ENCODE data around the gene MACROH2A1.
A peak's percentile ranks its signal among the peaks of the same experiment; 100 is the strongest.

MACROH2A1 gene

GRCh38 chr5:135313946-135314345 is 85.1 kb downstream of the MACROH2A1 start:
- no peak for DNase-seq
- ATAC-seq: no peak

GRCh38 chr5:135313405-135313804 is 85.6 kb downstream of the MACROH2A1 start:
- no peak for ATAC-seq
- no peak for DNase-seq

- DNase-seq (no peak), ATAC-seq (no peak)
Measured at GRCh38 chr5:135312255-135312935, 86.6 kb downstream of the MACROH2A1 start.

GRCh38 chr5:135310328-135310989 is 88.6 kb downstream of the MACROH2A1 start:
- ATAC-seq (no peak), DNase-seq (no peak)

- ATAC-seq (peak; percentile 42), DNase-seq (no peak)
Measured at GRCh38 chr5:135309391-135310327, 89.4 kb downstream of the MACROH2A1 start.

GRCh38 chr5:135308752-135309151 is 90.3 kb downstream of the MACROH2A1 start:
- ATAC-seq (no peak), DNase-seq (no peak)

GRCh38 chr5:135308245-135308644 is 90.8 kb downstream of the MACROH2A1 start:
- no peak for DNase-seq
- ATAC-seq: peak; percentile 77

GRCh38 chr5:135307143-135307903 is 91.7 kb downstream of the MACROH2A1 start:
- DNase-seq (no peak), ATAC-seq (no peak)

GRCh38 chr5:135306557-135306956 is 92.5 kb downstream of the MACROH2A1 start:
- DNase-seq (no peak), ATAC-seq (no peak)

- ATAC-seq: no peak
- DNase-seq: no peak
Measured at GRCh38 chr5:135304352-135305221, 94.4 kb downstream of the MACROH2A1 start.

GRCh38 chr5:135303582-135304173 is 95.4 kb downstream of the MACROH2A1 start:
- ATAC-seq (no peak), DNase-seq (no peak)

GRCh38 chr5:135296900-135297816 is 101.9 kb downstream of the MACROH2A1 start:
- DNase-seq: no peak
- ATAC-seq: no peak

- no peak for DNase-seq
- ATAC-seq: no peak
Measured at GRCh38 chr5:135295852-135296251, 103.2 kb downstream of the MACROH2A1 start.

- ATAC-seq (no peak), DNase-seq (no peak)
Measured at GRCh38 chr5:135294793-135295192, 104.2 kb downstream of the MACROH2A1 start.

GRCh38 chr5:135289651-135290050 is 109.4 kb downstream of the MACROH2A1 start:
- no peak for DNase-seq
- no peak for ATAC-seq

- no peak for ATAC-seq
Measured at GRCh38 chr5:135287551-135287950, 111.5 kb downstream of the MACROH2A1 start.

More at GRCh38 chr5:135287551-135287950, 111.5 kb downstream of the MACROH2A1 start:
- DNase-seq: no peak
